Hepatocyte (in vitro differentiated cells): ENCODE measurements around the gene NRG3.

ENCODE experiments used
- CTCF ChIP-seq: fragments of 200-600 bp; sonication (generic); IDR thresholded peaks from 2 replicates; pipeline ENCODE4 v1.5.1; 2016; ENCODE audit warnings: antibody characterized with exemption, mild to moderate bottlenecking; ENCODE audit not compliant: poor library complexity
- EZH2 ChIP-seq: fragments of 200-600 bp; sonication (generic); IDR thresholded peaks from 2 replicates; pipeline ENCODE4 v1.6.1; 2016; ENCODE audit warnings: antibody characterized with exemption, mild to moderate bottlenecking, borderline replicate concordance
- EZH2phosphoT487 ChIP-seq: fragments of 200-600 bp; sonication (generic); IDR thresholded peaks from one replicate; pipeline ENCODE4 v1.6.1; 2018; ENCODE audit warnings: antibody characterized with exemption, mild to moderate bottlenecking, low read depth, moderate library complexity; ENCODE audit not compliant: unreplicated experiment, severe bottlenecking

- TF ChIP-seq CTCF (no peak), EZH2phosphoT487 (no peak), EZH2 (no peak)
Measured at GRCh38 chr10:82953909-82954308, 1078.9 kb downstream of the NRG3 start.
